DMS53 (cell line): Measurements from ENCODE around the gene TPSD1.
"Not testable (repeated sequence)": the region's sequence is repeated elsewhere in the genome, so short reads cannot be mapped to it uniquely, and the experiment has no call there.

Source experiments
- DNase-seq: peaks from one replicate; lab custom pipeline; 2025; lab: John Stamatoyannopoulos, UW

TPSD1 gene

DNA sequence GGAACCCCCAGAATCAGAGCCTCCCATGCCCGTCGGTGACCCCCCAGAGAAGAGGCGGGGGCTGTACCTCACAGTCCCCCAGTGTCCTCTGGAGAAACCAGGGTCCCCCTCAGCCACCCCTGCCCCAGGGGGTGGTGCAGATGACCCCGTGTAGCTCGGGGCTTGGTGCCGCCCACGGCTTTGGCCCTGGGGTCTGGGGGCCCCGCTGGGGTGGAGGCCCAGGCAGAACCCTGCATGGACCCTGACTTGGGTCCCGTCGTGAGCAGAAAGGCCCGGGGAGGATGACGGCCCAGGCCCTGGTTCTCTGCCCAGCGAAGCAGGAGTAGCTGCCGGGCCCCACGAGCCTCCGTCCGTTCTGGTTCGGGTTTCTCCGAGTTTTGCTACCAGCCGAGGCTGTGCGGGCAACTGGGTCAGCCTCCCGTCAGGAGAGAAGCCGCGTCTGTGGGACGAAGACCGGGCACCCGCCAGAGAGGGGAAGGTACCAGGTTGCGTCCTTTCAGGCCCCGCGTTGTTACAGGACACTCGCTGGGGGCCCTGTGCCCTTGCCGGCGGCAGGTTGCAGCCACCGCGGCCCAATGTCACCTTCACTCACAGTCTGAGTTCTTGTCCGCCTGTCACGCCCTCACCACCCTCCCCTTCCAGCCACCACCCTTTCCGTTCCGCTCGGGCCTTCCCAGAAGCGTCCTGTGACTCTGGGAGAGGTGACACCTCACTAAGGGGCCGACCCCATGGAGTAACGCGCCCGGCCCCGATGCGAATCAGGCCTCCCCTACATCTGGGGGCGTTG is 34.8 kb upstream of the TPSD1 start:
- no peak for DNase-seq

DNA sequence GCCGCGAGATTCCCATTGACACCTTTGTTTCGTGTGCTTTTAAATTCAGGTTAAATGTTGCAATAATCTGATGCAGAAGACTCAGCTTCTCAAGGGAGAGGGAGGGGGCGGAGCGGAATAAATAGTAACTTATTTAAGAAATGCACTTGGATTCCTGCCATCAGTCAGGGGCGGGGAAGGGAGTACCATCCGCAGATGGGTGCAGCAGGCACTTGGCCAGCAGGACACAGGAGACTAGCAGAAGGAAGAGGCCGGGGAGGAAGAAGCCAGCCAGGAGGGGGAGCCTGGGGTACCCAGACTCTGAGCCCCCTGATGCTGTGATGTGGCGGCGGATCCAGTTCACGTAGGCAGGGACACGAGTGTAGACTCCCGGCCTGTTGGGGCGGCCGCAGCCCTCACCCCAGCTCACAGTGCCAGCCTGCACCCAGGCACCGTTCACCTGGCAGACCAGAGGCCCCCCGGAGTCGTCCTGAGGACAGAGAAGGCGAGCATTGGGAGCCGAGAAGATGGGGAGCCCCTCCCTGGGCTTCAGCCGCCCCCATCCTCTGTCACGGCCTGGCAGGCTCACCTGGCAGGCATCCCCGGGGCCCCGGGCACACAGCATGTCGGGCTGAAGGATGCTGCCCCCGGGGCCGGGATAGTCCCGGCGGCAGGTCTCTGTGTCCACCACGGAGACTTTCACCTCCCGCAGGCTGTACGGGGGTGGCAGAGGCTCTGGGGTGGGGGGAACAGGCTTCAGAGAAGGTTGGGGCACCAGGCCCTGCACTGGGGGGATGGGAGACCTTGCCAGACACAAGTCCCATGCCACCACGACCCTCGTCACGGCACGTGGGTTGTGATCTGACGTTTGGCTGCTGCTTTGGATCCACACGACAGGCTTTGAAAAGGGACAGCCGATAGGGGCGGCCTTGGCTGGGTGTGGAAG is 34.0 kb upstream of the TPSD1 start:
- DNase-seq: no peak

DNA sequence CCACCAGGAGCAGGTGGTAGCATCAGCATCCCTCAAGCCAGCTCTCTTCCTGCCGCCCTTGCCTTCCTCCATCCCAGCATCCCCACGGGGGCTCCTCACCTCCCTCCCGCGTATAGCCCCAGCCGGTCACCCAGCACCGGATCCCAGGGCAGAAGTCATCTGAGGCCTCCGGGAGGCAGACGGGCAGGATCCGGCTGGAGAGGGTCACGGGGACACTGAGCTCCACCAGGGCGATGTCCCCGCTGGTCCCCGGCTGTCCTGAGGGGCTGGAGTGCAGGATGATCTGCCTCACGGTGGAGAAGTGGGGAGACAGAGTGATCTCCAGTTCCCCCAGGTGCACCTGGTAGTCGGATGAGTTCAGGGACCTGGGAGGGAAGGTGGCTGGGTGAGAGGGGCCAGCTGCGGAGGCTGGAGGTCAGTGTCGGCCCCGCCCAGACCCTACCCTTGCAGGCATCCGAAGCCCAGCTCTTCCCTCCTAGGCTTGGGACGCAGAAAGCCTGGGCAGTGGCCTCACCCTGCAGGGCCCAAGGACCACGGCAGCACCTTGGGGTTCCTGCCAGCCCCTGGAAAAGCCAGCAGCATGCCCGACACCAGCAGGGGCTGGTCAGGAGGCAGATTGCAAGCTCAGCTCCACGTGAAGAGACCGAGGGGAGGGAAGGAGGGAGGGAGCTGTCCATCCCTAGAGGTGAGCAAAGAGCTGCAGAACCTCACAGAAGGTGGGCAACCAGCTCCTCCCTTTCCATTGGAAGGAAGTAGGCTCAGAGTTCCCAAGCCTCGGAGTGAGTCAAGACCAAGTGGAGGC is 33.1 kb upstream of the TPSD1 start:
- DNase-seq: no peak

DNA sequence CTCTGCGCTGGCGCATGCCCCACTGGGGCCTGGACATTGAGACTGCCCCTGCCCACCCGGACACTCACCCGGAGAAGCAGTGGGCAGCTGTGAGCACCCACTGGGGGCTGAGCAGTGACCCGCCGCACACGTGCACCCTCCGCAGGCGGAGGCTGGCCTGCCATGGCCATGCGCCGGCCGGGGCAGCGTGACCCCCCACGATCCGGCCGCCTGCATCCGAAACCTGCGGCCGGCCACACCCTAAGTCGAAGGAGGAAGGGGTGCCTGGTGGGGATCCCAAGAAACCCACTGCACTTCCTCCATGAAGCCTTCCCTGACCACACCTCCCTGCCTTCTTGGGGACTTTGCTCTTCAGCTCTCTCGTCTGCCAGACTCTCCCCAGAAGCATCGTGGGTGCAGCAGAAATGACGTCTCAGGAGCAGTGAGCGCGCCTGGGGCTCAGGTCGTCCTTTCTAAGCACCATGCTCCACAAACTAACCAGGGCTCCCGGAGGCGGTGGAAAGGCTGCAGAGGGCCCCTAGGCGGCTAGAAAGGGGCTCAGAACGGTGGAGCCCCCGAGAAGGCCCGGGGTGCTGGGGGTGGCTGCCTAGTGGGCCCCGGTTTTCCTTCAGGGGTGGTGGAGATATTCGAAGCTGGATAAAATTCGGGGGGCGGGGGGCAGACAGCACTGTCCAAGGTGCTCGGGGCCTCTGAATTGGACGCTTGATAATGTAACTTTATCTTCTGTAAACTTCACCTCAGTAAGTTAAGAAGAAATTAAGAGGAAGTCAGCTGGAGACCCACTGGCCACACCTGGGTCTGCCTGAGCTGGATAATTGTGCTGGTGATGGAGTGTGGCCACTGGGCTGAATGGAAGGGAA is 32.3 kb upstream of the TPSD1 start:
- no peak for DNase-seq

DNA sequence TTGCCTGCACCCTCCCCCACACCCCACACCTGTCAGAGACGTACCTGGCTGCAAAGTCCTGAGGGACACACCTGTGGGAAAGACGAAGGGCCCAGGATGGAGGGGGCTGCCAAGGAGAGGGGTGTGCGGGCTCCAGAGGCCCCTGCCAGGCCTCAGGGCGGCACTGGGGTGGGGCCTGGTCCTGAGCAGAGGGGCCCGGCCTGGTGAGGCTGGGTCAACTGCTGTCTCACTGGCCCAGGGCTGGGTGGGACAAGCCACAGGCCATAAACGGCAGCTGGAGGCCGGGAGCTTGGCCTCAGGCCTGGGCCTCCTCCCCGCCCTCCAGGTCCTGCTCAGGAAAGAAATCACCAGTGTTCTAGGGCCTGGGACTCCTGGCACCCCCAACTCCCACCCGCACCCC is 31.3 kb upstream of the TPSD1 start:
- DNase-seq: no peak

DNA sequence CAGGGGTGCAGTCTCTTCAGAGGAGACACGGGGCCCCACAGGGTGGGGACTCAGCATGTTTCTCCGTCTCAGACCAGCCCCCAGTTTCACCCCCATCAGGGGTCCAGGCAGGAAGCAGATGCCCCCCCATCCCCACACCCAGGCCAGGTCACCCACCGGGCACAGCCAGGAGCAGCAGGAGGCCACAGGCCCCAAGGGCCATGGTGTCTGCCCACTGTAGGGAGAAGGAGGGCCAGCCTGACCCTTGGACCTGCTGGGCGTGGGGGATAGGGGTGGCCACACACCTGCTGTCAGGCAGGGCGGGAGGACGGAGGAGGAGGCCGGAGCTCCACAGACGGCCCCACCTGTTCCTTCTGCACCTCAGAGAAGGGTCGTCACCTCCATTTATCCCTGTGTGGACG is 30.8 kb upstream of the TPSD1 start, which contains the start of gene TPSG1:
TSS of gene TPSG1 (minus strand) at position 218 of the 401 bp plus-strand sequence. CDS start at position 202, 16 bp downstream.
- no peak for DNase-seq

DNA sequence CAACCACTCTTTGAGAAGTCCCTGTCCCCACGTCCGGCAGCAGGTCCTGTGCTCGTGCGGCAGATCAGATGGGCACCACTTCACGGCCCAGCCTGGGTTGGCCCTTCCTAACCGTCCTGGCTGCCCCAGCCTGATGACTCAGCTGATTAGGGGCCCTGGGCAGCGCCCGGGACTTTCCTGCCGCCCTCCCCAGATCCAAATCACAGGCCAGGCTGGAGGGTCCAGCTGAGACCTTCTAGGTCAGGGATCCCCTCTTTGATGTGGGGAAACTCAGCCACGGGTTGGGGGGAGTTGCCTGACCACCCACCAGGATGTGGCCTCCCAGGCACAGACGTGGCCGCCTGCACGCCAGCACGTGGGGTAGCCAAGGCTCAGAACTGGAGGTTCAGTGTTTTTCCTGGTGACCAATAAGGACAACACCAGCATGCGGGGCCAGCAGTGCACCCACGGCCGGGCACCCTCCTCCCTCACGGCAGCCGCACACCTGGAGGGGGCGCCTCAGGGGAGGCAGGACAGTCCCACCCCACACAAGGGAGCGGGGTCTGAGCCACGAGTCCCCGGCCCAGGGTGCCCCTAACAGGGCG is 30.0 kb upstream of the TPSD1 start:
- not testable (repeated sequence) for DNase-seq

DNA sequence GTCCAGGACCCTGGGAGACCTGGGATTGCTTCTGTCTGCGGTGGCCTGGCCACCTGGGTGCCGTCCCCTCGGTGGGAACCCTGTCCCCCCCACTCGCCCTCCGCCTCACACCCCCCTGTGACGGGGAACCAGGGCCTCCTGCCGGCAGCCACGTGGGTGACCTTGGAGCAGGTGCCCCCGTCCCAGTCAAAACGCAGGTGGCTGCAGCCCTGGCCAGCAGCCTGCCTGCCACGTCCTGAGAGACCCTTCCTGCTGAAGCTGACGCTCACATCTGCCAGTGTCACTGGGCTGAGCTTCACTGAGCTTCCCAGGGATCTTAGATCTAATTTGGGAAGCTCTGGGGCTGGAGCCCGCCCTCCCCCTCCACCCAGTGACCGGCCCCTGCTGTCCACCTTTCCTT is 29.2 kb upstream of the TPSD1 start:
- not testable (repeated sequence) for DNase-seq

DNA sequence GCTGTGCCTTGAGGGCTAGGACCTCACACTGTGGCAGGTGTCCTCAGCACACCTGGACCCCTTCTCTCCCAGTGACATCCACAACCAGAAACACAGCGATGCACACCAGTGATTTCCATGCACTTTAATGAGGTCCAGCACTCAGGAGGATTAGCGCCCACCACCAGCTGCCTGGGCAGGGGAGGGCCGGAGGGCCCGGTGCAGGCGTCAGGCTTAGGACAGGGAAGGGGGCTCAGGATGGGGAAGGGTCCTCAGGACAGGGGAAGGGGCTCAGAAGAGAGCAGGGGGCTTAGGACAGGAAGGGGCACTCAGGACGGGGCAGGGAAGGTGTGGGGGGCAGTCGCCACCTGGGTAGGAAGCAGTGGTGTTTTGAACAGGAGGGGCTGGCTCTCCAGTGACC is 27.6 kb upstream of the TPSD1 start:
- not testable (repeated sequence) for DNase-seq

DNA sequence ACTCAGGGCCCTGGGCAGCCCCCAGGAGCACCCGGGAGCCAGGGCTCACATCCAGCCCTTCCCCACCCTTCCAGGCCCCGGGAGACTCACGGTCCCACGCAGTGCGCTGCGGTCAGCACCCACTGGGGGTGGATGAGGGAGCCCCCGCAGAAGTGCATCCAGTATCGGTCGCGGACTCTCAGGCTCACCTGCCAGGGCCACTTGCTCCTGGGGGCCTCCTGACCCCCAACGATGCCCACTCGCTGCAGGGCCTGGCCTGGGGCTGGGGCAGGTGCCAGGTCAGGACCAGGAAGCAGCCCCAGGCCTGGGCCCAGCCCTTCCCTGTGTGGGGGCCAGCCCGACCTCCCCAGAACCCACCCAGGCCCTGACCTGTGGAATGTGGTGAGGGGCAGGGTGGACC is 26.4 kb upstream of the TPSD1 start:
- DNase-seq: not testable (repeated sequence)

DNA sequence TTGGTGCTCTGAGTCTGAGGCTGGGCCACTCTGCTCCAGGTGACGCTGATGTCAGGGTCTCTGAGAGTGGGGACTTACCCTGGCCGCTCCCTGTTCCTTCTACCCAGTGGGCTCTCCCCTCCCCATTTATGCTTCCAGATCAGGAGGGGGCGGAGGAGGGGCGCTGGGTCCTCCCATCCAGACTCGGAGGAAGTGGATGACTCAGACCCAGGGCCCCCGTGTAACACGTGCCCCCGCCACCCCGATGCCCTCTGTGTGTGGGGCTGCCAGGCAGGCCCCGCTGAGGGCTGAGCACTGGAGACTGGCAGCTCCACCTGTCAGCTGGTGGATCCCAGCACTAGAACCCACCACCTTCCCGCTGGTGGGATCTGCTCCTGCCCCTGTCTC is 25.8 kb upstream of the TPSD1 start, which contains the start of gene TPSB2:
TSS of gene TPSB2 (minus strand) at position 101 of the 387 bp plus-strand sequence. CDS start 233 bp downstream, outside the sequence.
- DNase-seq: not testable (repeated sequence)

DNA sequence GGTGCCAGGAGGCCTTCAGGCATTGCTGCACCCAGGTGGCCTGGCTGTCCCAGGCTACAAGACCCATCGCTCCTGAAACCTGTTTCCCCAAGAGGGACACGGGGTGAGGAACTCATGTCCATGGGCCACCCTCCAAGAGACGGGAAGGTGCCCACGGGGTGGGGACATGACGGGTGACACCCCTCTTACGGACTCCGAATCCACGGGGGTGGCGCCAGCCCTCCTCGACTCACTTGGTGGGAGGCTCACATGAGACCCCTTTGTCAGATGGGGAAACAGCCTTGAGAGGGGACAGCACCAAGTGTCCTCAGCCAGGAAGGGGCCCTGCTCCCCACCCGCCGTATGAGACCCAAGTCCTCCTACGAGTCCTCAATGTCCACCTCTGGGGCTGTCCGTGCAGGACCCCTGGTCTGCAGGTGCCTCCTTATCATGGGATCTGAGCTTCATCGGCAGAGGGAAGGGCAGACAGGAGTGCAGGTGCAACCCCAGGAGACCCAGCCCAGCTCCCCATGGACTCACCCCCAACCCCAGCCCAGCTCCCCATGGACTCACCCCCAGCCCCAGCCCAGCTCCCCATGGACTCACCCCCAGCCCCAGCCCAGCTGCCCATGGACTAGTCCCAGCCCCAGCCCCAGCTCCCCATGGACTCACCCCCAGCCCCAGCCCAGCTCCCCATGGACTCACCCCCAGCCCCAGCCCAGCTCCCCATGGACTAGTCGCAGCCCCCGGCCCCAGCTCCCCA is 25.2 kb upstream of the TPSD1 start:
- DNase-seq: not testable (repeated sequence)

DNA sequence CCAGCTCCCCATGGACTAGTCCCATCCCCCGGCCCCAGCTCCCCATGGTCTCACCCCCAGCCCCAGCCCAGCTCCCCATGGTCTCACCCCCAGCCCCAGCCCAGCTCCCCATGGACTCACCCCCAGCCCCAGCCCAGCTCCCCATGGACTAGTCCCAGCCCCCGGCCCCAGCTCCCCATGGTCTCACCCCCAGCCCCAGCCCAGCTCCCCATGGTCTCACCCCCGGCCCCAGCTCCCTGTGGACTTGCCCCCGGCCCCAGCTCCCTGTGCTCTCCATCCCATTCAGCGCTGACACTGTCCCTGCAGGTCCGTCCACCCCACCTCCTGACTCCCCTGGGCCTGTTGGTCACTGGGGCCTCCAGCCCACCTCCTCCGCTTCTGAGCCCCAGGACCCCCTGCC is 24.6 kb upstream of the TPSD1 start:
- not testable (repeated sequence) for DNase-seq

DNA sequence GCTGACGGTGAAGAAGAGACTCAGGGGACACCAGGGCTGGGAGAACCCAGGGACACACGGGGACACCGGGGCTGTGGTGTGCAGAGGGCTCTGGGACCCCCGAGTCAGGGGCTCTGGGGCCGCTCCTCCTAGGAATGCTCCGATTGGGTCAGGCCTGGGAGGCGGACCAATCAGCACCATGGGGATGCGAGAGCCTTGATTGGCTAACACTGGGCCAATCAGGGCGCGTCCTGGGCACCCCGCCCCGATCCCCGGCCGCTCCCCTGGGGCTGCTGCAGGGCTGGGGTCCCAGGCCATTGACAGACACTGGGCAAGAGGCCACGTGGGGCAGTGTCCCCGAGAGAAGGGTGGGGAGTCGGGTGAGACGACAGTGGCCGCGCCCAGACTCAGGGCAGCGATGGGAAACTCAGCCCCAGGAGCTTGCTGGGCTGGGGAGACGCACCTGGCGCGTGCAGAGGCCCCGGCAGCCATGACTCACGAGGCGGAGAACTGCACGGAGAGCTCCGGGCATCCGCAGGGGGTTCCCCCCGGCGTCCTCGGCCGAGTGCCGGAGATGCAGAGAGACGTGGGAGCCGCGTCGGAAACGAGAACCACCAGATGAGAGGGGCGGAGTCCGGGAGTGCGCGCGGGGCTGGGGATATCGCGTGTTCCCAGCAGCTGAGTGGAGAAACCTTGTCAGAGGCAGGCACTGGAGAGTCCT is 23.7 kb upstream of the TPSD1 start:
- DNase-seq: not testable (repeated sequence)

DNA sequence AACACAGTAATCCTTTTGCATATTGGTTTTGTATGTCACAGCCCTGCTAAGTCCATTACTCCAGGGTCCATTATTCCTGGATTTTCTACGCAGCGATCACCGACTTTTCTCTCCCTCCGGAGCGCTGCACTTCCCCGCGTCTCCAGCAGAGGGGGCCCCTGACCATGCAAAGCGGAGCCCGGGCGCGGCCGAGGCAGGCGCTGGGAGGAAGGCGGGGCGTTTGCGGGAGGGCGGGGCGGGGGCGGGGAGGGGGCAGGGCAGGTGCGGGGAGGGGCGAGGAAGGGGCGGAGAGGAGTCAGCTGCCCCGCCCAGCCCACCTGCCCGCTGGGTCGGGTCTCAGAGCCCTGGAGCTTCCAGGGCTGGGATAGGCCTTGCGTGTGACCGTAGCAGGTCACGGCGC is 19.2 kb upstream of the TPSD1 start:
- DNase-seq: not testable (repeated sequence)

DNA sequence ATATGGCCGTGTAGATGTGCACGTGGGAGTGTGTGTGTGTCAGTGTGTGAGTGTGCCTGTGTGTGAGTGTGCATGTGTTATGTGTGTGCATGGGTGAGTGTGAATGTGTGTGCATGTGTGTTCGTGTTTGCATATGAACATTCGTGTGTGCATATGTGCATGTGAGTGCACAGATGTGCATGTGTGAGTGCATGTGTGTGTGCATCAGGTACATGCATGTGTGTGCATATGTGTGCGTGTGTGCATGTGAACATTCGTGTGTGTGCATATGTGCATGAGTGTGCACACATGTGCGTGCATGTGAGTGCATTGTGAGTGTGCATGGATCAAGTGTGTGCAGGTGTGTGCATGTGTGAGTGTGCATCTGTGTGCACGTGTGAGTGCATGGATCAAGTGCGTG is 17.9 kb upstream of the TPSD1 start:
- no peak for DNase-seq

DNA sequence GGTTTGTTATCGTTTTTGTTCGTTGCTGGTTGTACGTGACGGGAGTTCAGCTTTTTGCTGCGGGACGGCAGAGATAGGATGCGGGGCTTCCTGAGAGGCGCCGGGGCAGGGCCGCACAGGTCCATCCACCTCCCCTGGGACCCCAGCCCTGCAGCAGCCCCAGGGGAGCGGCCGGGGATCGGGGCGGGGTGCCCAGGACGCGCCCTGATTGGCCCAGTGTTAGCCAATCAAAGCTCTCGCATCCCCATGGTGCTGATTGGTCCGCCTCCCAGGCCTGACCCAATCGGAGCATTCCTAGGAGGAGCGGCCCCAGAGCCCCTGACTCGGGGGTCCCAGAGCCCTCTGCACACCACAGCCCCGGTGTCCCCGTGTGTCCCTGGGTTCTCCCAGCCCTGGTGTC is 17.0 kb upstream of the TPSD1 start:
- DNase-seq: not testable (repeated sequence)

DNA sequence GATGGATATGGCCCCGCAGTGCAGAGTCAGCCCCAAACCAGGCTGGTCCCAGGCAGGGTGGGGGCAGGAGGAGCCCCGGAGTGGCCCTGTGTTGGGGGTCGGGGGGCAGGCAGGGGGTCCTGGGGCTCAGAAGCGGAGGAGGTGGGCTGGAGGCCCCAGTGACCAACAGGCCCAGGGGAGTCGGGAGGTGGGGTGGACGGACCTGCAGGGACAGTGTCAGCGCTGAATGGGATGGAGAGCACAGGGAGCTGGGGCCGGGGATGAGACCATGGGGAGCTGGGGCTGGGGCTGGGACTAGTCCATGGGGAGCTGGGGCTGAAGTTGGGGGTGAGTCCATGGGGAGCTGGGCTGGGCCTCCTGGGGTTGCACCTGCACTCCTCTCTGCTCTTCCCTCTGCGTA is 16.3 kb upstream of the TPSD1 start:
- DNase-seq: not testable (repeated sequence)

DNA sequence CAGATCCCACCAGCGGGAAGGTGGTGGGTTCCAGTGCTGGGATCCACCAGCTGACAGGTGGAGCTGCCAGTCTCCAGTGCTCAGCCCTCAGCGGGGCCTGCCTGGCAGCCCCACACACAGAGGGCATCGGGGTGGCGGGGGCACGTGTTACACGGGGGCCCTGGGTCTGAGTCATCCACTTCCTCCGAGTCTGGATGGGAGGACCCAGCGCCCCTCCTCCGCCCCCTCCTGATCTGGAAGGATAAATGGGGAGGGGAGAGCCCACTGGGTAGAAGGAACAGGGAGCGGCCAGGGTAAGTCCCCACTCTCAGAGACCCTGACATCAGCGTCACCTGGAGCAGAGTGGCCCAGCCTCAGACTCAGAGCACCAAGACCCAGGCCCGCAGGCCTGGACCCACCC is 15.4 kb upstream of the TPSD1 start, which contains the start of gene TPSAB1:
TSS of gene TPSAB1 (plus strand) at position 270 of the 400 bp plus-strand sequence. CDS start 234 bp downstream, outside the sequence.
- DNase-seq: not testable (repeated sequence)
